ENCODE measurements around the gene OSBPL1A.

- TF ChIP-seq FOS (IDR thresholded peaks at IDR 0.05; ENCODE audit: borderline replicate concordance, extremely low read depth, insufficient read length) (no peak), GABPA (IDR thresholded peaks at IDR 0.05; ENCODE audit: low read depth) (no peak), PAX5 (IDR thresholded peaks at IDR 0.05; ENCODE audit: borderline replicate concordance, low read depth, low read length) (no peak), BCLAF1 (IDR thresholded peaks at IDR 0.05) (no peak), ESRRA (IDR thresholded peaks at IDR 0.05; ENCODE audit: low read length) (no peak), POLR2A (IDR thresholded peaks at IDR 0.05; ENCODE audit: low read depth, low read length) (no peak), SREBF2 (IDR thresholded peaks at IDR 0.05; ENCODE audit: low read length) (no peak), TAF1 (IDR thresholded peaks at IDR 0.05; ENCODE audit: borderline replicate concordance, low read depth, low read length) (no peak), ZNF207 (IDR thresholded peaks at IDR 0.05; ENCODE audit: borderline replicate concordance) (no peak), CEBPB (IDR thresholded peaks at IDR 0.05; ENCODE audit: borderline replicate concordance in 1 of 2, low read depth in 2 of 2, low read length in 2 of 2) (no peak)
These were observed 916 bp upstream of the OSBPL1A start for GRCh38 chr18:24398540-24398939.
